ENCODE measurements around the gene MED6.

Gene MED6

GRCh38 chr14:70555890-70556289 lies 44.6 kb downstream of the MED6 start:
- no peaks in the 10 kb centered on the region for H3K27me3 ChIP-seq (ENCODE audit: control insufficient read depth, insufficient read depth, low read length)
- peaks cover 4% of the 10 kb centered on the region; the same call in 1 of the 2 replicates for H3K9me3 ChIP-seq (ENCODE audit: control insufficient read depth, insufficient read depth, low read depth, low read length)
- no peaks in the 10 kb centered on the region for H3K4me1 ChIP-seq (ENCODE audit: control insufficient read depth, insufficient read depth, low read length)
- H3K4me3 ChIP-seq (ENCODE audit: low read depth, low read length), result no peak overlapping the region; the same call in 1 of the 2 replicates
- no peak overlapping the region for H3K9ac ChIP-seq (ENCODE audit: low read length)
- no peaks in the 10 kb centered on the region for H3K36me3 ChIP-seq (ENCODE audit: control insufficient read depth, insufficient read depth, low read length)
- no peak overlapping the region for H3K27ac ChIP-seq (ENCODE audit: low read depth, low read length)

- Histone ChIP-seq H3K9ac (ENCODE audit: low read length) (no peak overlapping the region), H3K36me3 (ENCODE audit: control insufficient read depth, insufficient read depth, low read length) (no peaks in the 10 kb centered on the region), H3K9me3 (ENCODE audit: control insufficient read depth, insufficient read depth, low read depth, low read length) (peaks cover 12% of the 10 kb centered on the region), H3K4me1 (ENCODE audit: control insufficient read depth, insufficient read depth, low read length) (no peaks in the 10 kb centered on the region), H3K4me3 (ENCODE audit: low read depth, low read length) (no peak overlapping the region), H3K27me3 (ENCODE audit: control insufficient read depth, insufficient read depth, low read length) (no peaks in the 10 kb centered on the region), H3K27ac (ENCODE audit: low read depth, low read length) (no peak overlapping the region)
Observed at GRCh38 chr14:70538087-70538486, 62.4 kb downstream of the MED6 start.

- Histone ChIP-seq H3K4me1 (ENCODE audit: control insufficient read depth, insufficient read depth, low read length) (no peaks in the 10 kb centered on the region), H3K9me3 (ENCODE audit: control insufficient read depth, insufficient read depth, low read depth, low read length) (peaks cover 12% of the 10 kb centered on the region), H3K9ac (ENCODE audit: low read length) (no peak overlapping the region), H3K36me3 (ENCODE audit: control insufficient read depth, insufficient read depth, low read length) (no peaks in the 10 kb centered on the region), H3K4me3 (ENCODE audit: low read depth, low read length) (no peak overlapping the region), H3K27me3 (ENCODE audit: control insufficient read depth, insufficient read depth, low read length) (no peaks in the 10 kb centered on the region), H3K27ac (ENCODE audit: low read depth, low read length) (no peak overlapping the region)
Observed at GRCh38 chr14:70536830-70537229, 63.6 kb downstream of the MED6 start.

- H3K9ac ChIP-seq (ENCODE audit: low read length), result no peak within 1 kb of the TSS
- H3K4me1 ChIP-seq (ENCODE audit: control insufficient read depth, insufficient read depth, low read length), result no peaks in the 10 kb centered on the region
- H3K27ac ChIP-seq (ENCODE audit: low read depth, low read length), result no peak within 1 kb of the TSS
- no peaks in the 10 kb centered on the region for H3K27me3 ChIP-seq (ENCODE audit: control insufficient read depth, insufficient read depth, low read length)
- H3K4me3 ChIP-seq (ENCODE audit: low read depth, low read length), result no peak within 1 kb of the TSS
- no peaks in the 10 kb centered on the region for H3K36me3 ChIP-seq (ENCODE audit: control insufficient read depth, insufficient read depth, low read length)
- H3K9me3 ChIP-seq (ENCODE audit: control insufficient read depth, insufficient read depth, low read depth, low read length), result peaks cover 12% of the 10 kb centered on the region
Observed at GRCh38 chr14:70534904-70535303, 65.6 kb downstream of the MED6 start, which contains the start of gene ADAM20. Gene ADAM20, minus strand, starts transcription at chr14:70535004. Its CDS starts 10,247 bp downstream, at chr14:70524757.
